Limb (tissue), 2 donors: Measurements from ENCODE around the gene IGFBP7.

Source experiments
- DNase-seq, 2 donors: peaks; one replicate each; pipeline ENCODE4 v3.0.0-alpha.2; 2016; ENCODE audit errors: extremely low spot score in 2 of 2

Gene IGFBP7

DNA sequence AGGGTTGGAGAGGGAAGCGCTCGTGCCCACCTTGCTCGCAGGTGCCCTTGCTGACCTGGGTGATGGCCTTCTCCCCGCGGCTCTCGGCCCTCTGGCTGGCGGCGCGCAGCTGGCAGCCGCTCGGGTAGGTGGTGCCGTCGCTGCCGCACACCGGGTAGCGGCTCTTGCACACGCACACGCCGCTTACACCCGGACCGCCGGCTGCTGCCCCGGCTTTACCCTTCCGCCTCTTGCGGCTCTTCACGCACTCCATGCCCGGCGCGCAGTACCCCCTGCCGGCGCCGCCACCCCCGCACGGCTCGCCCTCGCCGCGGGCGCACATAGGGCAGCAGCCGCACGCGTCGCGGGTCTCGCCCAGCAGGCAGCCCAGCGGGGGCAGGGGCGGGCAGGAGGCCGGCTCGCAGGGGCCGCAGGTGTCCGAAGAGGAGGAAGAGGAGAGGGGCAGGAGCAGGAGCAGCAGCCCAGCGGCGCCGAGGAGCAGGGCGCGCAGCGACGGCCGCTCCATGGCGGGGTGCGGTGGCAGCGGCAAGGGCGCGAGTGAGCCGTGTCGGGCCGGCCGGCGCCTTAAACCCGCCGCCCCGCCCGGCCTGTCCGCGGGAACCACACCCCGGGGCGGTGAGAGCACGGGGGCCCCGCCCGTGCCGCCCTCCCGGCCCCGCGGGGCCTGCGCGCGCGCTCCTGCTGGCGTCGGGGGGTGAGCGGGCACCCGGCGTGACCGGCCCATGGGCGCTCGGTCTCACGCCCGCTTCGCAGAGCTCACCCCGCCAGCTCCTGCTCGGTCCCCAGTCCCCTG is at the start of gene IGFBP7:
TSS of gene IGFBP7 (minus strand) at position 539 of the 793 bp plus-strand sequence. CDS start at position 505, 34 bp downstream.
- peak in 1 of 2 donors; percentile 64 for DNase-seq

DNA sequence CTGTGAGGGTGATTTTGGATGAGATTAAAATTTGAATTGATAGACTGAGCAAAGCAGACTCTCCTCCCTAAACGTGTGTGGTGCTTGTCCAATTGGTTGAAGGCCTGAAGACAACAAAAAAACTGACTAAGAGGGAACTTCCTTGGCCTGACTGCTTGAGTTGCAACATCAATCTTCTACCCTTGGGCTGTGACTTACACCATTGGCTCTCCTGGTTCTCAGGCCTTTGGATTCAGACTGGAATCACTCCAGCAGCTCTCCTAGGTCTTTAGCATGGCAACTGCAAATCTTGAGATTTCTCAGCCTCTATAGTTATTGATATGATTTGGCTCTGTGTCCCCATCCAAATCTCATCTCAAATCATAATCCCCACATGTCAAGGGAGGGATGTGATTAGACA is 49.7 kb upstream of the IGFBP7 start:
- DNase-seq, result no peak

- no peak for DNase-seq
These were observed 48.6 kb upstream of the IGFBP7 start for GRCh38 chr4:57158762-57159161.

GRCh38 chr4:57158221-57158620 is 48.0 kb upstream of the IGFBP7 start:
- DNase-seq, result no peak

GRCh38 chr4:57157596-57158137 is 47.5 kb upstream of the IGFBP7 start:
- DNase-seq, result no peak

DNA sequence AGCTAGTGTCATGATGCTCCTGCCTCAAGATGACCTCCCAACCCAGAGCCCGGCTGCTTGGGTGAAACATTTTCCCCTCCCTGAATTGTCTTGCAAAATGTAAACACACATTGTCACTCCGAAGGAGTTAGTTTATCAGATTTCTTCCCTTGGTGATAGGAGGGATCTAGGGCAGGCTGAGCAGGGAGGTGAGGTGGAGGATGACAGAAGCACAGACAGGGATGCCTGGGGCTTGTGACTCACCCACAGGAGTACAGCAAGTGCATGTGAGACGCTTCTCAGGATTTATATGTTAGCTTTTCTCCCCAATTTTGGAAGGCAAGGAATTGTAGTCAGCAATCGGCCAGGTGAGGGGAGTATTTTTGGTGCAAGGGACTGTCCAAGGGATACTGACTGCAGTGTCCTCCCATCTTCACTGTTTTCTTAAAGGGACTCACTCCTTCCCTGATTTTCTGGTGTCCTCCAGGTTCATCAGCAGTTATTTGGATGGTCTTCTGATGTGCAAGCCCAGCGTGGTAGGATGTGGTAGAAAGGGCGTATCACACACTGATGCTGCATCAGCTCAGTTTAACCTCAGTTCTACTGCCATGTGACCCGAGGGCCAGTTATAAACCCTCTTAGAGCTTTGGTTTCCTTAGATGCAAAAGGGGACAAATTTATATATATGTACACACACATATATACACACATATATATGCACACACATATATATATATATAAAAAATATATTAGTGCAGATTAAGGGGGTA is 46.2 kb upstream of the IGFBP7 start:
- DNase-seq, result no peak

DNA sequence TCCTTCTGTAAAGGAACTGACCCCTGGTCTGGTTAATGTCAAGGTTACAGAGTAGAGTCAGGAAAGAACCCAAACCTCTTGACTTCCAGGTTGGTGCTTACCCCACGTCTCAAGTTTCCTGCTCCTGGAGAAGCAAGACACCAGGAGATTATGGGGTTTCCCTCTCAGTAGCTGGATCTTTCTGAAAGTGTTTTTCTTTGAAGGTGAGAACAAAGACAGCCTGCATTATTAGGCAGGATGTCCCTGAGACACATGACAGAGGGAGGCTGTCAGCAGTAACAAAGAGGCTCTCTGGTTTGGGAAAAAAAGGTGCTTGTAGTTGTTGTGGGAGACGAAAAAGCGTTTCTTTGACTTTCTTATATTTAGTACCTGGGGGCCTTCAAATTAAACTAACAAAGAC is 44.7 kb upstream of the IGFBP7 start:
- no peak for DNase-seq

- no peak for DNase-seq
These were observed 44.0 kb upstream of the IGFBP7 start for GRCh38 chr4:57154191-57154590.

DNA sequence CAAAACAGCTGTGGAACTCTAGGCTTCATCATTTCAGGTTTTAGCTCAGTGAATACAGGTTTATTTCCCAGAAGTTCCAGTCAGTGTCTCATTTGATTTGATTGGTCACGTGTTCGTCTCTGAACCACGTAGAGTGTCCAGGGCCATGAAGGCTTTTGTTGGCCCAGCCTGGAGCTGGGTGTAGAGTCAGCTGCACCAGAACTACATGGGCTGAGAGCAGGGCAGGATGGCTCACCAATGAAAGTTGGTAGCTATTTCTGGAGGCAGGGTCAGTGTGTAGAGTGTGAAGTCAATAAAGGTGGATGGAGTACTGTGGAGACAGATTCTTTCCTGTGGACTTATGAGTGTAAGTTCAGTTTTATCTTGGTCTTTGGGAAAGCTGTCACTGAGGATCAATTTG is 43.0 kb upstream of the IGFBP7 start:
- no peak for DNase-seq

GRCh38 chr4:57151481-57151880 is 41.3 kb upstream of the IGFBP7 start:
- no peak for DNase-seq

GRCh38 chr4:57149833-57150232 is 39.6 kb upstream of the IGFBP7 start:
- DNase-seq, result no peak

DNA sequence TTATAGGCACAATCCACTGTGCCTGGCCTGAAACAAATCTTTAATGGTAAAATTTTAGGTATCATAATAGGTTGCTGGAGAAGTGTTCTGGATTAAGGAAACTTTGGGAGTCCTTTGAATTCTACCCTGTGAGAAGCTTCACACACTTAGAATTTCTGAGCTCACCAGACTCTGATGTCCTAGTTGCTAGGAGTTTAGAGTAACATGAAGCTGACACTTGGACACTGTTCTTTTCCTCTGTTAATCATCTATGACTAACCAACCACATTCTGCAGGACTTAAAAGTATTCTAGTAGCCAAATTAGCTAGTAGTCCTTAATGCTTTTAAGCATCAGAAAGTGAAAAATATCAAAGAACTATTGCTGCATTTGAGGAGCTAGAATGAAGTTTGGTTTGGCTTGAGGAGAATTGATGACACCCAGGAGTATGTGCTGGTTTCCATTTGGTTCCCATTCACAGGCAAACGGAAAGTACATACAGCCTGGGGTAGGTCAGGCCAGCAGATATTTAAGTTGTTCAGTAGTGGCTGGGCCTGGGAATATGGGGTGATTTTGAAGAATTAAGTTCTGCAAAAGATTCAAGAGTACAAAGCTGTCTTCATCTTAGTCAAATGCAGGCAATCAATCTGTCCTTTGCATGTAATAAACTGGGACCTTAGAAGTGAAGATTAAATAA is 38.8 kb upstream of the IGFBP7 start:
- no peak for DNase-seq

DNA sequence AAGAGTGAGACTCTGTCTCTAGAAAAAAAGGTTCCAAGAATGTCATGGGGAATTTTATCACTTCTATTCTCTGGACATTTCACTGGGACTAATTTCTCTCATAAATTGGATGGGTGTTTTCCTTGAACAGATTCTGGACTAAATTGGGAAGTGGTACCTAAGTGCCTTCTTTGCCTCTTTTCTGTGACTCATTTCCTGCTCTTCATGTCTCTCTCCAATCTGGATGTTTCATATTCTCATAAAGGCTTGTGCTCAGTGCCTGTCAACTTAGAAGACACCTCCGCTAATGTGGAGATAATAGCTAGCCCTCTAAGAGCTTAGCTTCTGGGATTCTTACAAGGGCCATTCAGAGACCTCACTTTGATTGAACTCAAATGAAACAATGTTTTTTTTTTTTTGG is 38.0 kb upstream of the IGFBP7 start:
- DNase-seq, result no peak

DNA sequence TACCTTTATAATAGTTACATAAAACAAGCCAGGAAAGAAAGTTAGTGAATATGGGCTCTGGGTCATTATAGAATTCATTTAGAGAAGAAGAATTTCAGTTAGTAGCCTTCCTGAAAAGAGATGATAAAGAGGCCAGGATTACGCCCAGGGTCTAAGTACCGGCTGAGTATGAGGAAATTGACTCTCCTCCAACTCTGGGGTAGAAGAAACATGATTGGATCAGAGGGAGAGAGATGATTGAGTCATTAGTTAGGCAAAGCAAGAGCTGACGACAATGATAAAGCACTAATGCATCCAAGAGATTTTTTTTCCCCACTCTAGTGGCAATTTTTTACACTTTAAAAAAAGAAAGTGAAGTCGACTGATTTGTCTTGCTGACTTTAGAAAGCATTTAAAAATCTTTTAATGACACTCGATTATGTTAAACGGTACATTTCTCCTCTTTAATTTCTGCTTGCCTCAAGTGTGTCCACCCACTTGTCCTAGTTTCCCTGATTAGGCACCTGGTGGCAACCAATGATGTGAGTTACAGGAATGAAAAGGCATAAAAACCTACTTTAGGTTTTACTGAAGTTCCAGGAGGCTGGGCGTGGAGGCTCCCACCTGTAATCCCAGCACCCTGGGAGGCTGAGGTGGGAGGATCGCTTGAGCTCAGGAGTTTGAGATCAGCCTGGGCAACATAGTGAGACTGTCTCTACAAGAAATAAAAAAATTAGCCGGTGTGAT is 37.3 kb upstream of the IGFBP7 start:
- no peak for DNase-seq

GRCh38 chr4:57146444-57146843 is 36.3 kb upstream of the IGFBP7 start:
- no peak for DNase-seq

GRCh38 chr4:57144466-57144865 is 34.3 kb upstream of the IGFBP7 start:
- no peak for DNase-seq

DNA sequence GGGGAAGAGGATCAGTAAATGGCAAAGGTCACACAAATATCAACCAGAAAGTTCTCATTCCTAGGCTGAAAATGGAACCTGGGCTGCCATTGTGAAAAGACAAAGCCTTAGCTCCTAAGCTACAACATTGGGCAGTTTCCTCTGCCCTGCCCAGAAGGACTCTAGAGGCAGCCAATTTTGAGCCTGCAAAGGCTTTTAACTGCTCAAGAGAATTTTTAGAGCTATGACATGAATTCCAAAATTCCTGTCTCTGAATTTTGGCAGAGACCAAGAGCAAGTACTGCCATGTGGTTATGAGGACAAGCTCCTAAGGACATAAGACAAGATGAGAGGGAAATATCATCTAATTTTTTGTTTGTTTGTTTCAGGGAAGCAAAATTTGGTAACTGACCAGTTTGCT is 29.6 kb upstream of the IGFBP7 start:
- DNase-seq, result no peak

GRCh38 chr4:57137261-57137660 is 27.1 kb upstream of the IGFBP7 start:
- no peak for DNase-seq

GRCh38 chr4:57136281-57136680 is 26.1 kb upstream of the IGFBP7 start:
- no peak for DNase-seq

GRCh38 chr4:57132743-57133137 is 22.6 kb upstream of the IGFBP7 start:
- DNase-seq, result no peak
